ENCODE results near the gene EPN1.

The EPN1 gene

DNA sequence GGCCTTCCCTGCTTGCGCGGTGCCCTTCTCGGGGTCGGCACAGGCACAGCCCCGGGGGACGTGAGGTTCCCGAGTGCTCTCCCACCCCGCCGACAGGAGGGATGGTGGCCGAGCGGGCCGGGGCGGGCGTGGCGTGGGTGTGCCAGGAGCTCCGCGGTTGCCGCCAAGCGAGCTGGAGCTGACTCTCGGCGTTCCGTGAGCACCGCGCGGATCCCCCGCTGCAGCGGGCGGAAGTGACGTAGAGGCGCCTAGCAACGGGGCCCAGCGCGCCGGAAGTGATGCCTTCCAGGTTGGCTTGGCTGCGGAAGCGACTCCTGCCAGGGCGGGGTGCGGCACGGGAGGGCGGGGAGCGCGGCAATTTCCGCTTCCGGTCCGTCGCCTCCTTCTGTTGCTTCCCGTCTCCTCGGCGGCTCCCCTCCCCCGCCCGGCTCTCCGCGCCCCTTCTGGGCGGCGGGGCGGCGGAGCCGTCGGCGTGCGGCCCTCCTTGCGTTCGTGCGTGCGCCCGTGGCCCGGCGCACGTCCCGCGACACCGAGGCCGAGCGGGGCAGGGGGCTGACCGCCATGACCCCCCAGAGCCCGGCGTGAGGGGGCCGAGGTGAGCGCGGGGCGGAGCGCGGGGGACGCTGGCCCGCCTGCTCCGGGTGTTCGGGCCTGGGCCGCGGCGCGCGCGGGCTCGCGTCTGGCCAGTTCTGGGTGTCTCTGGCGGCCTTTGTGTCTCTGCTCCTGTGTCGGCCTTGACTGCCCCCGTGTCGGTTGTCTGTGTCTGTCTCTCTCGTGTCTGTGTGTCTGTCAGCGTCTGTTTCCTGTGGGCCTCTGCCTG is at the start of gene EPN1:
Gene EPN1 (plus strand): TSS at position 386 of the 820 bp plus-strand sequence. CDS start 3,402 bp downstream, outside the sequence.
- H3K4me3 ChIP-seq (ENCODE audit: low read length), result peak within 1 kb of the TSS; percentile 80
- peak within 1 kb of the TSS; percentile 3 for H2AFZ ChIP-seq (ENCODE audit: low read depth, low read length)
- peaks cover 46% of the 10 kb centered on the region for H3K36me3 ChIP-seq (ENCODE audit: insufficient read depth, low read length)
- peaks cover 22% of the 10 kb centered on the region for H3K4me1 ChIP-seq (ENCODE audit: insufficient read depth, low read length)
- H3K27me3 ChIP-seq (ENCODE audit: insufficient read depth, low read length), result no peaks in the 10 kb centered on the region
- H3K9me3 ChIP-seq (ENCODE audit: low read length), result no peaks in the 10 kb centered on the region

DNA sequence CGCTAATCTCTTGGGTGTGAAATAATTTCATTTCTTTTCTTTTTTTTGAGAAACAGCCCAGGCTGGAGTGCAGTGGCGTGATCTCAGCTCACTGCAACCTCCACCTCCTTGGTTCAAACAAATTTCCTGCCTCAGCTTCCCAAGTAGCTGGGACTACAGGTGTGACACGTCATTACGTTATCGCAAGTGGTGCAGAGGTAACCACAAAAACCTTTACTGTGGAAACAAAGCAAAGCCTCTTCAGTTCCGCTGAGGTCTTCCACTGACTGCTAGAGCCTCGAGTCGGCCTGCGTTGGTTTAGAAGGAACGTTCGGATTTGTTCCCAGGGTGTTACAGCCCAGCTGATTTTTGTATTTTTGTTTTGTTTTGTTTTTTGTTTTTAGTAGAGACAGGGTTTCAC is 48.7 kb upstream of the EPN1 start:
- H3K4me3 ChIP-seq (ENCODE audit: low read length), result no peak overlapping the region
- no peak overlapping the region for H2AFZ ChIP-seq (ENCODE audit: low read depth, low read length)

DNA sequence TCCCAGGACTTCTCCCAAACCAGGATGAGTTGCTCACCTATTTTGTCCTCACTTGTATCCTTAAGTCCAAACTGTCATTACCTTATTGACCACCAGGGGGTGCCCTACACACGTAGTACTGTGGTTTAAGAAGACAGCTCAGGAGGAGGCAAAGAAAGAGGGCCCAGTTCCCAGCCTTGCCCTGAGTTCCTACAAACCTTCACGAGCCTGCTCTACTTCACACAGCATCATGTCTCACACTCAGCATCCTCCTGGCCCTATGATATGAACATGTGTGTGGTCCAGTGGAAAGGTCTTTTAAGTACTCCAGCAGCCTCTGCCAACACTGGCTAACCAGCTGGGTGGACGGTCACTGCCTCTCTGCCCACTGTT is 42.6 kb upstream of the EPN1 start:
- H3K4me3 ChIP-seq (ENCODE audit: low read length), result no peak overlapping the region
- H3K4me1 ChIP-seq (ENCODE audit: insufficient read depth, low read length), result peaks cover 17% of the 10 kb centered on the region
- H2AFZ ChIP-seq (ENCODE audit: low read depth, low read length), result no peak overlapping the region
- H3K36me3 ChIP-seq (ENCODE audit: insufficient read depth, low read length), result no peaks in the 10 kb centered on the region
- H3K27me3 ChIP-seq (ENCODE audit: insufficient read depth, low read length), result no peaks in the 10 kb centered on the region
- no peaks in the 10 kb centered on the region for H3K9me3 ChIP-seq (ENCODE audit: low read length)

More for the DNA sequence above, 48.7 kb upstream of the EPN1 start:
- no peaks in the 10 kb centered on the region for H3K27me3 ChIP-seq (ENCODE audit: insufficient read depth, low read length)
- peaks cover 5% of the 10 kb centered on the region for H3K36me3 ChIP-seq (ENCODE audit: insufficient read depth, low read length)
- no peaks in the 10 kb centered on the region for H3K9me3 ChIP-seq (ENCODE audit: low read length)
- H3K4me1 ChIP-seq (ENCODE audit: insufficient read depth, low read length), result peaks cover 3% of the 10 kb centered on the region

DNA sequence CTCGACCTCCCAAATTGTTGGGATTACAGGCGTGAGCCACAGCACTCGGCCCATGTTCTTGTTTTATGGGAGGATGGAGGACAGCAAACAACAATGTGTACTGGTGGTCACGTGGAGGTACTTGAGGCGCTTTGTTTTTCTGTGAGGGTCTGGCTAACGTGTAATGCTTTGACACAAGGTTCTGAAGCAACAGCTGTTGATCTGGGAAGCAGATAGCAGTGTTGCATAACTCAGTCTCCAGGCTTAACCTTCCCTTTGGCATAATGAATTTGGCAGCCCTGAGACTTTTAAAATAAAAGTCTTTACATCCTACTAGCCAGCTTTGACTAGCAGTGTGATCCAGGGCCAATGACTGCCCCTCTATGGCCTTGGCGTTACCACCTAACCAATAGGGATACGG is 41.2 kb upstream of the EPN1 start:
- Histone ChIP-seq H3K4me1 (ENCODE audit: insufficient read depth, low read length) (peaks cover 17% of the 10 kb centered on the region), H3K36me3 (ENCODE audit: insufficient read depth, low read length) (peaks cover 3% of the 10 kb centered on the region), H3K4me3 (ENCODE audit: low read length) (peak overlapping the region; percentile 72), H3K9me3 (ENCODE audit: low read length) (no peaks in the 10 kb centered on the region), H2AFZ (ENCODE audit: low read depth, low read length) (no peak overlapping the region), H3K27me3 (ENCODE audit: insufficient read depth, low read length) (no peaks in the 10 kb centered on the region)

DNA sequence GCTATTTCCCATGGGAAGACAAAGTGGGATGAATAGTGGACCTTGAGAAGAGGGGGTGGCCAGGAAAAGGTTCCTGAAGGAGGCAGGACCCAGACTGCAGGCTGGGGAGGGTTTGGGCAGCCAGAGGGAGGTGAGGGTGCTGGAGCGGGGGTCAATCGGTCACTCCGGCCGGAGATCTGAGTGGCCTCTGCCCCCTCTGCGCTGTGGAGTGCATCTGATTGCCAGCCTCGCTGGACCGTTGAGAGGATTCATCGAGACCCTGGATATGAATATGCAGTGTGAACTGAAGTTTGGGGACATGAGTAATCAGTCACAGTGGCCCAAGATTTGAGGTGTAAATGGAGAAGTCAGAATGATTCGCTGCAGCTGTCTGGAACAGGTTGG is 39.7 kb upstream of the EPN1 start:
- Histone ChIP-seq H3K4me3 (ENCODE audit: low read length) (peak overlapping the region; percentile 72), H3K36me3 (ENCODE audit: insufficient read depth, low read length) (peaks cover 3% of the 10 kb centered on the region), H3K9me3 (ENCODE audit: low read length) (no peaks in the 10 kb centered on the region), H2AFZ (ENCODE audit: low read depth, low read length) (no peak overlapping the region), H3K27me3 (ENCODE audit: insufficient read depth, low read length) (no peaks in the 10 kb centered on the region), H3K4me1 (ENCODE audit: insufficient read depth, low read length) (peaks cover 23% of the 10 kb centered on the region)

DNA sequence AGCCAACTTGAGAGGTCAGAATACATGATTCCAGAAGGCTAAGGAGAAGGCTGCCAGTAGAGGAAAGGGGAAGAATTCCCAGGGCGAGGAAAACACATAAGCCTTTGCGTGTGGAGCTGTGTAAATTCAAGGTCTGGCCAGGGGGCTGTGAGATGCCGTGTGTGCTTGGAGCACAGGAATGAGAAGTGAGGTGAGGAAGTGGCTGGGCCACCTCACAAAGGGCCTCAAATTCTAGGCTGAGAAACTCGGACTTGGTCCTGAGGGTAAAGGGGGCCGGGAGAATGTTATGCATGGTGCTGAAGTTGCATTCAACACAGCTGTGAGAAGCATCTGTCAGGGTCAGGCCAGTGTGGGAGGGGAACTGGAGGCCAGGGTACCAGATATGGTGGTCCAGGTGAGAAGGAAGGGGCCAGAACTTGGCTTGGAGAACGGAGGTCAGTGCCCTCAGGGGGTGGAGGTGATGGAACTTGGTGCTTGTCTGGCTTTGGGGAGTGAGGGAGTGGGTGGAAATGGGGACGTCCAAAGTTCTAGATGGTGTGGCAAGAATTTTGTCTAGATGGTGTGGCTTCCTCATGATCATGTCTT is 39.1 kb upstream of the EPN1 start:
- Histone ChIP-seq H3K36me3 (ENCODE audit: insufficient read depth, low read length) (peaks cover 3% of the 10 kb centered on the region), H3K27me3 (ENCODE audit: insufficient read depth, low read length) (no peaks in the 10 kb centered on the region), H2AFZ (ENCODE audit: low read depth, low read length) (no peak overlapping the region), H3K4me1 (ENCODE audit: insufficient read depth, low read length) (peaks cover 26% of the 10 kb centered on the region), H3K4me3 (ENCODE audit: low read length) (peak overlapping the region; percentile 72), H3K9me3 (ENCODE audit: low read length) (no peaks in the 10 kb centered on the region)

DNA sequence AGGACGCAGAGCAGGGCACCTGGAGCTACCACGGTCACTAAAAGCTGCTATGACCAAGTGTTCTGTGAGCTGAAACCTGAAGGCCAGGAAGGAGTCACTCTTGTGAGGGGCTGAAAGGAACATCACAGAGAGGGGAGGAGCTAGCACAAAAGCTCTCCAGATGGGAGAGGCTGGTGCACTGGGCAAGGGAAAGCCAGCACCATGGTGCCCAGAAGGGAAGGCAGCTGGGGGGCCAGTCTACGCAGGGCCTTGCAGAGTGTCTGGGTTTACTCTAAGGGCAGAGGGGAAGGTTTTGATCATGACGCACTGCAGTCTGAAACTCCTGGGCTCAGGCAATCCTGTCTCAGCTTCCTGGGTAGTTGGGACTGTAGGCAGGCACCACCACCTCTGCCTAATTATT is 38.3 kb upstream of the EPN1 start:
- Histone ChIP-seq H3K4me3 (ENCODE audit: low read length) (peak overlapping the region; percentile 7), H3K27me3 (ENCODE audit: insufficient read depth, low read length) (no peaks in the 10 kb centered on the region), H3K36me3 (ENCODE audit: insufficient read depth, low read length) (peaks cover 3% of the 10 kb centered on the region), H2AFZ (ENCODE audit: low read depth, low read length) (no peak overlapping the region), H3K9me3 (ENCODE audit: low read length) (no peaks in the 10 kb centered on the region), H3K4me1 (ENCODE audit: insufficient read depth, low read length) (peaks cover 26% of the 10 kb centered on the region)

DNA sequence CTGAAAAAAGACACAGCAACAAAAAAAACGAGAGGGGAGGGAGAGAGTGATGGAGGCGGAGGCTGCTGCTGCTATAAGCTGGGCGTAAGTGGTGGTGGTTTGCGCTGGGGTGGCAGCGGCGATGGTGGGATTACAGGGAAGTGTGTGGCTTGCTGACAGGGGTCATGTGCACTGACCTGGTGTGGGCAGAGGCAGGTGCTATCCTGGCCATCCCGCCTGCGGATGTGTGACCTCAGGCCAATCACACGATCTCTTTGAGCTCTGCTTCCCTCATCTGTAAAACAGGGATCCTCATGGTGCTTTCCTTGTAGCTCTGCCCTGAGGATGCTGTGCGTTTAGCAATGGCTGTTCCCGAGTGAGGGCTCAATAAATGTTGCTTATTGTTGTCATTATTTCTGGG is 37.5 kb upstream of the EPN1 start:
- no peak overlapping the region for H2AFZ ChIP-seq (ENCODE audit: low read depth, low read length)
- peaks cover 3% of the 10 kb centered on the region for H3K36me3 ChIP-seq (ENCODE audit: insufficient read depth, low read length)
- H3K4me3 ChIP-seq (ENCODE audit: low read length), result no peak overlapping the region
- H3K9me3 ChIP-seq (ENCODE audit: low read length), result no peaks in the 10 kb centered on the region
- peaks cover 32% of the 10 kb centered on the region for H3K4me1 ChIP-seq (ENCODE audit: insufficient read depth, low read length)
- H3K27me3 ChIP-seq (ENCODE audit: insufficient read depth, low read length), result no peaks in the 10 kb centered on the region

DNA sequence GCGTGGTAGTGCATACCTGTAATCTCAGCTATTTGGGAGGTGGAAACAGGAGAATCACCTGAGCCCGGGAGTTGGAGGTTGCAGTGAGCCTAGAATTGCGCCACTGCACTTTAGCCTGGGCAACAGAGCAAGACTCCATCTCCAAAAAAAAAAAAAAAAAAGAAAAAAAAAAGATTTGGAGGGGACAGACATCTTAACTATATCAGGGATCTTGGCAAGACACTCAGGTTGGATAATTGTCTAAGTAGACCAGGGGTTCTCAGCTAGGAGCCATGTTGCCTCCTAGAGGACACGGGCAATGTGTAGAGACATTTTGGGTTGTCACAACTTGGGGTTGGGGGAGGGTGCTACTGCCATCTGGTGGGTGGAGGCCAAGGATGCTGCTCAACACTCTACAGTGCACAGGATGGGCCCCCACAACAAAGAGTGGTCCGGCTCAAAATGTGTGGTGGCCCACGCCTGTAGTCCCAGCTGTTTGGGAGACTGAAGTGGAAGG is 36.1 kb upstream of the EPN1 start:
- no peaks in the 10 kb centered on the region for H3K9me3 ChIP-seq (ENCODE audit: low read length)
- H3K4me1 ChIP-seq (ENCODE audit: insufficient read depth, low read length), result peaks cover 42% of the 10 kb centered on the region
- H2AFZ ChIP-seq (ENCODE audit: low read depth, low read length), result no peak overlapping the region
- no peaks in the 10 kb centered on the region for H3K27me3 ChIP-seq (ENCODE audit: insufficient read depth, low read length)
- H3K4me3 ChIP-seq (ENCODE audit: low read length), result no peak overlapping the region
- H3K36me3 ChIP-seq (ENCODE audit: insufficient read depth, low read length), result peaks cover 3% of the 10 kb centered on the region

DNA sequence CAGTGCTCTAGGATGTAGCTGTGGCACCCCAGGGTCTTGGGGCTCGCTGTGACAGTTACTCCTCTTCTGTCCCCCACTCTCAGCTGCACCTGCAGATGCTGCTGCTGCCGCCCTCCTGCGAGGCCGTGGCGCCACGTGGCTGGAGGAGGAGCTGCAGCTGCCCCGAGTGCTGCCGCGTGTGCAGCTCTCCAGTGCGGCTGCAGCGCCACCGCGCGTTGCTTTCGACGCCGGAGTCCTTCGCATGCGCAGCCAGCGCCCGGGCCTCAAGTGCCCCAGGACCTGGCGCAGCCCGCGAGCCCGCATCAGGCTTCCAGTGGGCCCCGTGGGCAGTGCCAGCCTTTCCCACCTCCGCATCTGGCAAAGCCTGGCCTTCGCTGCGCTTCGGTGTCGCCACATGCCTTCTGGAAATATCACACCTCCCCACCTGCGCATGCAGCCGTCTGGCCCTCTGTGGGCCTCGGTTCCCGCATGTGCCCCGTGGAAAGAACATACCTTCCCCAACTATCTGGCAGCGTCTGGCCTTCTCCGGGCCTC is 34.9 kb upstream of the EPN1 start:
- Histone ChIP-seq H3K27me3 (ENCODE audit: insufficient read depth, low read length) (no peaks in the 10 kb centered on the region), H3K4me1 (ENCODE audit: insufficient read depth, low read length) (peaks cover 52% of the 10 kb centered on the region), H3K4me3 (ENCODE audit: low read length) (peak overlapping the region; percentile 74), H3K36me3 (ENCODE audit: insufficient read depth, low read length) (peaks cover 11% of the 10 kb centered on the region), H2AFZ (ENCODE audit: low read depth, low read length) (peak overlapping the region; percentile 29), H3K9me3 (ENCODE audit: low read length) (no peaks in the 10 kb centered on the region)

DNA sequence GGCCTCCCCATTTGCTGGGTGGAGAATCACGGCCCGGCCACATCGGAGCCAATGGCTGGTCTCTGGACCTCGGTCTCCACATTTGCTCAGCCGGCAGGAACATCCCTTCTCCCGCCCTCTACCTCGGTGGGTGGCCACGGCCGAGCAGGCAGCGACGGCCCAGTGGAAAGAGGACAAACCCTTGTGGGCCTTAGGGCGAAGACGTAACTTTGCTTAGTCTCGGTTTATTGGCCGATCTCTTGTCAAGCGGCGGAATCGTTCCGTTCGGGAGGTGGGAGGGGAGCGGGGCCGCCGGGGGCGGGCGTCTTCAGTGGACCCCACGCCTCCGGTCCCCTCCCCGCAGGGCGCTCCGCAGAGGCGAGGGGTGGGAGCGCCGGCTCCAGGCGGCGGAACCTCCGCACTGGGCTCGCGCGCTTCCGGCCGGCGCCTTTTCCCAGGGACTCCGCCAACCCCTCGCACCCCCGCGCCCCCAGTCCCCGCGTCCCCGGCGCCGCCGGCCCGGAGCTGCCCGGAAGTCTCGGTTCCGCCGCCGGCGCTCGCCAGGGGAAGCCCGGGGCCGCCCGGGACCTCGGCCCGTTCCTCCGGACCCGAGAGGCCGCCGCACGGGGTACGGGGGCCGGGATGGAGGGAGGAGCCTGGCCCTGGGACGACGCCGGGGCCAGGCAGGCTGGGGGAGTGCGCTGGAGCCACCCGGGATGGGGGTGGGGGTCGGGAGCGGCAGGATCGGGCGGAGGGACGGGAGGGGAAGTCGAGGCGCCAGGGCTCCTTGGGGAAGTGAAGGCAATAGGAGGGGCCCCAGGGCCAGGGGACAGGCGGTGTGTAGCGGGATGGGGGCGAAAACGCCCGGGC is 34.2 kb upstream of the EPN1 start, which contains the start of gene ZNF580:
Gene ZNF580 (plus strand): TSS at position 426 of the 849 bp plus-strand sequence. CDS start 1,507 bp downstream, outside the sequence.
- Histone ChIP-seq H3K4me1 (ENCODE audit: insufficient read depth, low read length) (peaks cover 45% of the 10 kb centered on the region), H3K36me3 (ENCODE audit: insufficient read depth, low read length) (peaks cover 16% of the 10 kb centered on the region), H3K27me3 (ENCODE audit: insufficient read depth, low read length) (no peaks in the 10 kb centered on the region), H3K9me3 (ENCODE audit: low read length) (no peaks in the 10 kb centered on the region), H3K4me3 (ENCODE audit: low read length) (peak within 1 kb of the TSS; percentile 74), H2AFZ (ENCODE audit: low read depth, low read length) (peak within 1 kb of the TSS; percentile 29)

DNA sequence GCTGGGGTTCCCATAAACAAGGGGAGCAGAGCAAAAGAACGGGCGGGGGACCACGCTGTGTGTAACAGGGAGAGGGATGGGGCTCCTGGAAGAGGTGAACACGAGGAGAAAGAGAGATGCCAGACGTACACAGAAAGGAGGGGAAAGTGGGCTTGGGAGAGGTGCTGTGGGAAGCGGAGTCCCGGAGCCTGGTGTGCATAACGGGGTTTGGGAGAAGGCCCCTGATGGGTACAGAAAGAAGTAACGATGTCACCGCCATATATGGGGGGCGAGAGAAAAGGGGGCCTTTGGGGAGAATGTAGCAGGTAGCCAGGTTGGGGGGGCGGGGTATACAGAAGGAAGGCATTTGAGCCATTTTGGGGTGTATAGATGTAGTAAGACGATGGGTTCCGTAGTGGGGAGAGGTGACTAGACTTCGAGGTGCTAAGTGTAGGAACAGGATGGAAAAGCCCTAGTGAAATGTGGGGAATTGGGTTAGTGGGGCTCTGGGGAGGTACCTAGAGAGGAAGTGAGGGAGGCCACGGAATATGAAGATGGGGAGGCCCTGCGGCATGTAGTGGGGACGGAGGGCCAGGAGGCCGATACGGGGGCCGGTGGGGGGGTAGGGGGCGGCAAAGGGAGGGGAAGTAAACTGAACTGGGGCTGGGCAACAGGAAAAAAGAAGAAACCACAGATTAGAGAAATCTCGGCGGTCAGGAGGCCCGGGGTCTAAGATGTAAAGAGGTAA is 33.4 kb upstream of the EPN1 start:
- Histone ChIP-seq H3K9me3 (ENCODE audit: low read length) (no peaks in the 10 kb centered on the region), H3K36me3 (ENCODE audit: insufficient read depth, low read length) (peaks cover 16% of the 10 kb centered on the region), H2AFZ (ENCODE audit: low read depth, low read length) (no peak overlapping the region), H3K4me3 (ENCODE audit: low read length) (peak overlapping the region; percentile 74), H3K27me3 (ENCODE audit: insufficient read depth, low read length) (no peaks in the 10 kb centered on the region), H3K4me1 (ENCODE audit: insufficient read depth, low read length) (peaks cover 37% of the 10 kb centered on the region)

Data from neuron (in vitro differentiated cells).